ENCODE data around the gene NUTM2G.
"Not testable (repeated sequence)": the region's sequence is repeated elsewhere in the genome, so short reads cannot be mapped to it uniquely, and the experiment has no call there.

DNA sequence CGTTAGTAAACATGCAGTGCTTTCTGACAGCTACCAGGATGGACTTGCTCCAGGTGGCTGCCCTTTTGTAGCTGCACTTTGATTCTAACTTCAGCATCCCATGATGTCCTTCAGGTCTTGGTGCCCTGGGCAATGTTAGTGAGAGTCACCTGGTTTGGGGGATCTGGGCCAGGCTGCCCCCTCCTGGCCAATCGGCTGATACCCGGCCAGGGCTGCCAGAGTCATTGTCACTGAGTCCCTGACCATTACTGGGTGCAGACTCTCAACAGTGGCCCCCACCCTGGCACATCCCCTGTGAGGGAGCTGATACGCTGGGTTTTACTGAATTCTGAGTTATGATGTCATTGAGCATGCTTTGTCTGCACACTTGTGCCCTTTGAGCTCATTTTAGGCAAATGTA lies 13.5 kb downstream of the NUTM2G start:
- not testable (repeated sequence) for TF ChIP-seq CTCF, POLR2A (IDR thresholded peaks at IDR 0.05)
